ENCODE measurements around the gene SOS1. TPM values are rescaled to one million over a fixed set of nuclear protein-coding genes. Genes with fewer than 3 reads are reported as not detected.
A peak's percentile ranks its signal among the peaks of the same experiment; 100 is the strongest.
"Not testable (repeated sequence)": the region's sequence is repeated elsewhere in the genome, so short reads cannot be mapped to it uniquely, and the experiment has no call there.

Gene SOS1
- total RNA-seq, 1 donor from 2014 or later: 28.5 TPM

GRCh38 chr2:38943784-38944183, 177.1 kb downstream of the SOS1 start:
- H3K79me2 ChIP-seq (ENCODE audit: low read depth): no peaks in the 10 kb centered on the region
- H2AFZ ChIP-seq (replicated peaks): peak overlapping the region; percentile 43
- H3K36me3 ChIP-seq: no peaks in the 10 kb centered on the region
- no peak overlapping the region for H3K4me3 ChIP-seq
- Mint-ChIP-seq H3K27ac (peak overlapping the region; percentile 7), H3K4me3 (no peak overlapping the region), H3K27me3 (ENCODE audit: insufficient read depth, low read depth) (peaks cover 2% of the 10 kb centered on the region), H3K9me3 (no peaks in the 10 kb centered on the region), H3K4me1 (peaks cover 28% of the 10 kb centered on the region), H3K36me3 (no peaks in the 10 kb centered on the region)
- H3K27ac ChIP-seq: no peak overlapping the region
- peaks cover 14% of the 10 kb centered on the region for H3K4me1 ChIP-seq
- no peaks in the 10 kb centered on the region for H3F3A ChIP-seq (ENCODE audit: low read depth)
- no peak overlapping the region for H3K4me2 ChIP-seq
- no peak for DNase-seq (ENCODE audit: low spot score)
- no peak for TF ChIP-seq CTCF (IDR thresholded peaks at IDR 0.05)
- no peak for TF ChIP-seq EZH2phosphoT487 (IDR thresholded peaks at IDR 0.05)
- no peak for TF ChIP-seq EZH2 (IDR thresholded peaks at IDR 0.05)
- H3K27me3 ChIP-seq: no peaks in the 10 kb centered on the region
- no peaks in the 10 kb centered on the region for H3K9me3 ChIP-seq (ENCODE audit: low read depth)
- no peaks in the 10 kb centered on the region for H4K20me1 ChIP-seq (ENCODE audit: low read depth)
- no peak overlapping the region for H3K9ac ChIP-seq

- no peak overlapping the region for H2AFZ ChIP-seq (replicated peaks)
- no peaks in the 10 kb centered on the region for H3F3A ChIP-seq (ENCODE audit: low read depth)
- peaks cover 2% of the 10 kb centered on the region for H3K27me3 Mint-ChIP-seq (ENCODE audit: insufficient read depth, low read depth)
- no peaks in the 10 kb centered on the region for H3K36me3 ChIP-seq
- peaks cover 21% of the 10 kb centered on the region for H3K4me1 Mint-ChIP-seq
- no peaks in the 10 kb centered on the region for H4K20me1 ChIP-seq (ENCODE audit: low read depth)
- peaks cover 14% of the 10 kb centered on the region for H3K4me1 ChIP-seq
- no peaks in the 10 kb centered on the region for H3K9me3 Mint-ChIP-seq
- no peak for TF ChIP-seq EZH2phosphoT487 (IDR thresholded peaks at IDR 0.05)
- no peak for TF ChIP-seq EZH2 (IDR thresholded peaks at IDR 0.05)
- TF ChIP-seq CTCF (IDR thresholded peaks at IDR 0.05): no peak
- no peaks in the 10 kb centered on the region for H3K9me3 ChIP-seq (ENCODE audit: low read depth)
- H3K4me3 Mint-ChIP-seq: no peak overlapping the region
- H3K27me3 ChIP-seq: no peaks in the 10 kb centered on the region
- H3K9ac ChIP-seq: no peak overlapping the region
- no peak overlapping the region for H3K4me3 ChIP-seq
- H3K79me2 ChIP-seq (ENCODE audit: low read depth): no peaks in the 10 kb centered on the region
- no peak overlapping the region for H3K4me2 ChIP-seq
- no peak for DNase-seq (ENCODE audit: low spot score)
- no peak overlapping the region for H3K27ac ChIP-seq
- no peaks in the 10 kb centered on the region for H3K36me3 Mint-ChIP-seq
- H3K27ac Mint-ChIP-seq: no peak overlapping the region
These were observed 180.1 kb downstream of the SOS1 start for GRCh38 chr2:38940746-38941145.

GRCh38 chr2:38937548-38937947, 183.3 kb downstream of the SOS1 start:
- Histone ChIP-seq H3K9ac (no peak overlapping the region), H3K79me2 (ENCODE audit: low read depth) (no peaks in the 10 kb centered on the region), H3K9me3 (ENCODE audit: low read depth) (no peaks in the 10 kb centered on the region), H3K4me3 (no peak overlapping the region), H3K27me3 (no peaks in the 10 kb centered on the region), H2AFZ (replicated peaks) (no peak overlapping the region), H4K20me1 (ENCODE audit: low read depth) (no peaks in the 10 kb centered on the region), H3K4me1 (no peaks in the 10 kb centered on the region), H3K4me2 (no peak overlapping the region), H3K36me3 (no peaks in the 10 kb centered on the region), H3K27ac (no peak overlapping the region), H3F3A (ENCODE audit: low read depth) (no peaks in the 10 kb centered on the region)
- no peaks in the 10 kb centered on the region for H3K4me1 Mint-ChIP-seq
- TF ChIP-seq EZH2 (IDR thresholded peaks at IDR 0.05) (no peak), CTCF (IDR thresholded peaks at IDR 0.05) (no peak), EZH2phosphoT487 (IDR thresholded peaks at IDR 0.05) (no peak)
- no peak overlapping the region for H3K4me3 Mint-ChIP-seq
- peaks cover 2% of the 10 kb centered on the region for H3K27me3 Mint-ChIP-seq (ENCODE audit: insufficient read depth, low read depth)
- H3K9me3 Mint-ChIP-seq: no peaks in the 10 kb centered on the region
- no peaks in the 10 kb centered on the region for H3K36me3 Mint-ChIP-seq
- H3K27ac Mint-ChIP-seq: no peak overlapping the region
- DNase-seq (ENCODE audit: low spot score): no peak

- H3K27me3 ChIP-seq; H3F3A ChIP-seq (ENCODE audit: low read depth); H3K9ac ChIP-seq; H3K36me3 ChIP-seq; H3K79me2 ChIP-seq (ENCODE audit: low read depth); H3K27me3 Mint-ChIP-seq (ENCODE audit: insufficient read depth, low read depth); H3K4me1 ChIP-seq; DNase-seq (ENCODE audit: low spot score); H3K4me1 Mint-ChIP-seq; H4K20me1 ChIP-seq (ENCODE audit: low read depth); H3K4me2 ChIP-seq; H3K27ac ChIP-seq; H3K27ac Mint-ChIP-seq; H3K9me3 ChIP-seq (ENCODE audit: low read depth); H2AFZ ChIP-seq (replicated peaks); H3K4me3 ChIP-seq; H3K9me3 Mint-ChIP-seq; H3K36me3 Mint-ChIP-seq; H3K4me3 Mint-ChIP-seq: not testable (repeated sequence)
These were observed 184.3 kb downstream of the SOS1 start for GRCh38 chr2:38936516-38936915.

Measured in neural progenitor cell (in vitro differentiated cells).